Liver (tissue), 3 donors: ENCODE measurements around the gene ACAN.

Experiments used
- FOXA2 ChIP-seq: IDR thresholded peaks from 2 replicates; pipeline ENCODE4 v1.6.1; 2016; ENCODE audit warnings: antibody characterized with exemption
- HNF4A ChIP-seq, 2 donors: conservative IDR thresholded peaks; 2 replicates each; pipeline ENCODE4 v1.6.1; 2016; ENCODE audit warnings: antibody characterized with exemption in 2 of 2, mild to moderate bottlenecking in 2 of 2
- RAD21 ChIP-seq, 2 donors: IDR thresholded peaks; 2 replicates each; pipeline ENCODE4 v1.6.1; 2016; ENCODE audit warnings: antibody characterized with exemption in 2 of 2, mild to moderate bottlenecking in 2 of 2
- TF ChIP-seq, protein P1 (sequence below): fragments of 150-350 bp; IDR thresholded peaks from 2 replicates; pipeline ENCODE4 v1.5.1; 2017; ENCODE audit warnings: improper control_type of control experiment, low read depth, low read length; ENCODE audit not compliant: missing input control
- TF ChIP-seq, protein P2 (sequence below): IDR thresholded peaks from 2 replicates; pipeline ENCODE4 v1.6.1; 2016; ENCODE audit warnings: antibody characterized with exemption
- donor health status: healthy.
- donor health status: healthy.

DNA sequence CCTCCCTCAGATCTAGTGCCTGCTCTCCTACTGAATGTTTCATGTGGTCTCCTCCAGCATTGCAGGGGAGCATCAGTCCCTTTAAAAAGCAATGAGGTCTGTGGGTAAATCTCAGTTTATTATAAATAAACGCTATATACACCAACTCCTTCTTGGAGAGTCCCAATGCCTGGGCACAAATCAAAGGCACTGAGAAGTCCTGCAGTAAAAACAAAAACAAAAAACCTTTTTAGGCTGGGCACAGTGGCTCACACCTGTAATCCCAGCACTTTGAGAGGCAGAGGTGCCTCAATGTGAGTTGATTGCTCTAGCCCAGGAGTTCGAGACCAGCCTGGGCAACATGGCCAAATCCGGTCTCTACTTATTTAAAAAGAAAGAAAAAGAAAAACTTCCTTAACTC lies 45.0 kb downstream of the ACAN start:
- TF ChIP-seq, protein P1, sequence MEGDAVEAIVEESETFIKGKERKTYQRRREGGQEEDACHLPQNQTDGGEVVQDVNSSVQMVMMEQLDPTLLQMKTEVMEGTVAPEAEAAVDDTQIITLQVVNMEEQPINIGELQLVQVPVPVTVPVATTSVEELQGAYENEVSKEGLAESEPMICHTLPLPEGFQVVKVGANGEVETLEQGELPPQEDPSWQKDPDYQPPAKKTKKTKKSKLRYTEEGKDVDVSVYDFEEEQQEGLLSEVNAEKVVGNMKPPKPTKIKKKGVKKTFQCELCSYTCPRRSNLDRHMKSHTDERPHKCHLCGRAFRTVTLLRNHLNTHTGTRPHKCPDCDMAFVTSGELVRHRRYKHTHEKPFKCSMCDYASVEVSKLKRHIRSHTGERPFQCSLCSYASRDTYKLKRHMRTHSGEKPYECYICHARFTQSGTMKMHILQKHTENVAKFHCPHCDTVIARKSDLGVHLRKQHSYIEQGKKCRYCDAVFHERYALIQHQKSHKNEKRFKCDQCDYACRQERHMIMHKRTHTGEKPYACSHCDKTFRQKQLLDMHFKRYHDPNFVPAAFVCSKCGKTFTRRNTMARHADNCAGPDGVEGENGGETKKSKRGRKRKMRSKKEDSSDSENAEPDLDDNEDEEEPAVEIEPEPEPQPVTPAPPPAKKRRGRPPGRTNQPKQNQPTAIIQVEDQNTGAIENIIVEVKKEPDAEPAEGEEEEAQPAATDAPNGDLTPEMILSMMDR, result no peak
- TF ChIP-seq RAD21 (IDR thresholded peaks at IDR 0.05) (no peak), FOXA2 (no peak), HNF4A (conservative IDR thresholded peaks at IDR 0.05) (no peak)
- TF ChIP-seq, protein P2, sequence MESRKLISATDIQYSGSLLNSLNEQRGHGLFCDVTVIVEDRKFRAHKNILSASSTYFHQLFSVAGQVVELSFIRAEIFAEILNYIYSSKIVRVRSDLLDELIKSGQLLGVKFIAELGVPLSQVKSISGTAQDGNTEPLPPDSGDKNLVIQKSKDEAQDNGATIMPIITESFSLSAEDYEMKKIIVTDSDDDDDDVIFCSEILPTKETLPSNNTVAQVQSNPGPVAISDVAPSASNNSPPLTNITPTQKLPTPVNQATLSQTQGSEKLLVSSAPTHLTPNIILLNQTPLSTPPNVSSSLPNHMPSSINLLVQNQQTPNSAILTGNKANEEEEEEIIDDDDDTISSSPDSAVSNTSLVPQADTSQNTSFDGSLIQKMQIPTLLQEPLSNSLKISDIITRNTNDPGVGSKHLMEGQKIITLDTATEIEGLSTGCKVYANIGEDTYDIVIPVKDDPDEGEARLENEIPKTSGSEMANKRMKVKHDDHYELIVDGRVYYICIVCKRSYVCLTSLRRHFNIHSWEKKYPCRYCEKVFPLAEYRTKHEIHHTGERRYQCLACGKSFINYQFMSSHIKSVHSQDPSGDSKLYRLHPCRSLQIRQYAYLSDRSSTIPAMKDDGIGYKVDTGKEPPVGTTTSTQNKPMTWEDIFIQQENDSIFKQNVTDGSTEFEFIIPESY, result no peak
